GM12873 (cell line): ENCODE data around the gene YWHAH.
A peak's percentile ranks its signal among the peaks of the same experiment; 100 is the strongest.

Experiments
- TF ChIP-seq, protein P1 (sequence below): IDR thresholded peaks from 2 replicates; pipeline ENCODE4 v1.5.1; 2012; ENCODE audit warnings: low read depth, mild to moderate bottlenecking, moderate library complexity, low read length, control low read depth; ENCODE audit not compliant: insufficient read depth; ENCODE audit errors: missing control alignments

YWHAH gene

GRCh38 chr22:31957970-31958594 is 13.7 kb downstream of the YWHAH start:
- TF ChIP-seq, protein P1, sequence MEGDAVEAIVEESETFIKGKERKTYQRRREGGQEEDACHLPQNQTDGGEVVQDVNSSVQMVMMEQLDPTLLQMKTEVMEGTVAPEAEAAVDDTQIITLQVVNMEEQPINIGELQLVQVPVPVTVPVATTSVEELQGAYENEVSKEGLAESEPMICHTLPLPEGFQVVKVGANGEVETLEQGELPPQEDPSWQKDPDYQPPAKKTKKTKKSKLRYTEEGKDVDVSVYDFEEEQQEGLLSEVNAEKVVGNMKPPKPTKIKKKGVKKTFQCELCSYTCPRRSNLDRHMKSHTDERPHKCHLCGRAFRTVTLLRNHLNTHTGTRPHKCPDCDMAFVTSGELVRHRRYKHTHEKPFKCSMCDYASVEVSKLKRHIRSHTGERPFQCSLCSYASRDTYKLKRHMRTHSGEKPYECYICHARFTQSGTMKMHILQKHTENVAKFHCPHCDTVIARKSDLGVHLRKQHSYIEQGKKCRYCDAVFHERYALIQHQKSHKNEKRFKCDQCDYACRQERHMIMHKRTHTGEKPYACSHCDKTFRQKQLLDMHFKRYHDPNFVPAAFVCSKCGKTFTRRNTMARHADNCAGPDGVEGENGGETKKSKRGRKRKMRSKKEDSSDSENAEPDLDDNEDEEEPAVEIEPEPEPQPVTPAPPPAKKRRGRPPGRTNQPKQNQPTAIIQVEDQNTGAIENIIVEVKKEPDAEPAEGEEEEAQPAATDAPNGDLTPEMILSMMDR = no peak

GRCh38 chr22:31958625-31959239 is 14.4 kb downstream of the YWHAH start:
- TF ChIP-seq, protein P1 = no peak

DNA sequence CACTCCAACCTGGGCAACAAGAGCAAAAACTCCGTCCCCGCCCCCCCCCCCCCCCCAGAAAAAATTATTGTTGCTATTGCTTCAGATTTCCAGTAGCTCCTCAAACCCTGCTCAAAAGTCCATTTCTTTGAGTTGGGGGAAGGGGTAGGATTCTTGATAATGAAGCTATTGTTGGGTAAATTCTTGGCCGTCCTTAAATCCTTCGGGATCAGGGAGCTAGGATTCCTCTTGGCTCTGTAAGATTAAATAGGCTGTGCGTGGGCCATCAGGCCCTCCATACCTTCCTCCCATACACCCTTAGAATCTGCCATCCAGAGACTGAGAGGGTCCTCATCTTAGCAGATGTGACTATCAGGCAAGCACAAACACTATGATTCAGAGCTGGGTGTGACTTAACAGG is 16.4 kb downstream of the YWHAH start:
- TF ChIP-seq, protein P1 = no peak

DNA sequence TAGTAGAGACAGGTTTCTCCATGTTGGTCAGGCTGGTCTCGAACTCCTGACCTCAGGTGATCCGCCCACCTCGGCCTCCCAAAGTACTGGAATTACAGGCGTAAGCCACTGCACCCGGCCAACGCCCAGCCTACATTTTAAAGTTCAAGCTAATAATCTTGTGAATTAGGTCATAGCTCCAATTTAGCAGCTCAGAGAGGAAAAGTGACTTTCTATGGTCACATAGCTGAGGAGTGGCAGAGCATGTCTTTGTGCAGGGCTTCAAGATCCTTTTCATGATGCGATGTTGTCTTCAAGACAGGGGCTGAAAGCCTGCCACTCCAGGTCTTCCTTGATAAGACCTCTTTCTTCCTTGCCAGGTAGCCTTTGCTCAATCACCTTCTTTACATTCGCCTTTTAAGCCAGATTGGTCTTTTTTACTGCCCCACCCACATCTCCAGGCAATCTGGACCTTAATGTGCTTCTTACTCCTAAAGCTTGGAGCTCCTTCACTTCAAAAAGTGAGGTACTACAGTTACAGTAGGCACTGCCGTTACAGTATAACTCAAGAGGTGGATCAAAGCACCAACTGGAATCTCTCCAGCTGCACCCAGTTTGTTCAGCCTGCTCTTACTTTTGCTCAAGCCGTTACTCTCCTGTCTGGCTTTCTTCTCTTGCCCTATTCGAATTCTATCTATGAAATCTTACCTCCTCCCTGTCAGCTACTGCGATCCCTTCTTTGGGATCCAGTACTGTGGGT is 18.2 kb downstream of the YWHAH start:
- TF ChIP-seq, protein P1 = no peak

DNA sequence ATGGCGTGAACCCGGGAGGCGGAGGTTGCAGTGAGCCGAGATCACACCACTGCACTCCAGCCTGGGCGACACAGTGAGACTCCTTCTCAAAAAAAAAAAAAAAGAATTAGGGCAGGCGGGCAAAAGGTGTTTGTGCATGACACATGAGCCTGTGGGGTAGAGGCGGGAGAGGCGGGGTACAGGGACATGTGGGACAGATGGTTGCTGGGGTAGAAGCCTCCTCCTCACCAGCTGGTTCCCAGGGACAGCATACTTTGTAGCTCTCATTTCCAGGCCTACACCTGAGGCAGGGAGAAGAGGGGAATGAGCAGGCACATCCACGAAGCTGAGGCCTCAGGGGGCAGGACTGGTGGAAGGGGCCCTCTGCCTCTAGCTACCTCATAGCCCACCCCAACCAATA is 23.7 kb downstream of the YWHAH start:
- TF ChIP-seq, protein P1 = no peak

- TF ChIP-seq, protein P1 = peak; percentile 71
Observed at GRCh38 chr22:31969789-31970489, 25.6 kb downstream of the YWHAH start.
